ENCODE data around the gene PCSK5.
"Not testable (repeated sequence)": the region's sequence is repeated elsewhere in the genome, so short reads cannot be mapped to it uniquely, and the experiment has no call there.

Gene PCSK5

DNA sequence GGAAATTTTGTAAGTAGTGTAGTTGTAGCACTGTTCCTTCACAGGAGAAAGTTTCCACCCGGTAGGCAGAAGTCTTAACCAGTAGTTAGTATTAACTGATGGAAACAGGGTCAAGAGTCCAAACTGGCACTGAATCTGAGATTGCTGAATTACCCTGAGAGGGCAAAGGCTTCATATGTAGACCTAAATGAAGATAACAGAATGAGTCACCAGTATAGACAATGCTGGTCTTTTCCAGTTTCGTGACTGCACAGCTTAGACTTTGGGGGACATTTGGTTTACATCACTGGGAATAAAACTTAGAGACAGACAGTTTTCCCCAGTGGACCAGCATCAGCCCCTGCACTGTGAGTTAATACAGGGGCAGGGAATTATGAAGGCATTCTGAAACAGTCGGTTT, 60.5 kb downstream of the PCSK5 start:
- no peak for DNase-seq
- intact Hi-C loops (cut with DNase I) = no loop called here

DNA sequence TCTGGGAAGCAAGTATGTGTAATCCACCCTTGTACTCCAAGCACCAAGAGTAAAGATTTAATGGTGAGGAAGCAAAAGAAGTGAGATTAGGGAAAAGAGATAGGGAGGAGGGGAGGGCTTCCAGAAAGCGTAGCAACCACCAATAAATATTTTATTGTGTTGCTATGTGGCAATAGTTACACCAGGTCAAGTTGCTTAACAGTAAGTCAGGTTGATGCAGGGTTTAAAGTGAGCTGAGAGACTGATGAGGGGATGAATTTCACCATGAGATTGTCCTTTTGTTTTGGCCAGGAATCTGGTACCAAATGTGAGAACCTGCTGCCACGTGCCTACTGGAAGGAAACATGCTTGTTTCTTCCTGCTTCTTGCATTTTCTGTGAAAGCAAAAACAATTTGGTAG, 62.7 kb downstream of the PCSK5 start:
- intact Hi-C loops (cut with DNase I) = no loop called here
- DNase-seq = no peak

DNA sequence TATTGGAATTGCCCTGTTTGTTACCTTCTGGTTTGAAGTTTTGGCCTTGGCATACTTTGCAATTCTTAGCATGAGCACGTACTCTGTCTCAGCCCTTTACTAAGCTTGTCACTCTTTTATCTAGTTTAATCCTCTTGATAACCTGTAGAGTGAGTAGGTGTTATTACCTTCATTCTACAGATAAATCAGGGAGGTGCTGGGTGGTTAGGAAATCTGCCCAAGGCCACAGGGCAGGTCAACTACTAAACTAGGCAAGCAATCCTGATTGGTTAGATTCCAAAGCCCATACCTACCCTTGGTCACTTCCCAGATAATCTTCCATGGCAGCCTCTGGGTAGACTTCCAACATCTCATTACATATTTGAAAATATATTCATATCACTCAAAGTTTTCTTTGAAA, 65.7 kb downstream of the PCSK5 start:
- intact Hi-C loops (cut with DNase I) = no loop called here
- no peak for DNase-seq

DNA sequence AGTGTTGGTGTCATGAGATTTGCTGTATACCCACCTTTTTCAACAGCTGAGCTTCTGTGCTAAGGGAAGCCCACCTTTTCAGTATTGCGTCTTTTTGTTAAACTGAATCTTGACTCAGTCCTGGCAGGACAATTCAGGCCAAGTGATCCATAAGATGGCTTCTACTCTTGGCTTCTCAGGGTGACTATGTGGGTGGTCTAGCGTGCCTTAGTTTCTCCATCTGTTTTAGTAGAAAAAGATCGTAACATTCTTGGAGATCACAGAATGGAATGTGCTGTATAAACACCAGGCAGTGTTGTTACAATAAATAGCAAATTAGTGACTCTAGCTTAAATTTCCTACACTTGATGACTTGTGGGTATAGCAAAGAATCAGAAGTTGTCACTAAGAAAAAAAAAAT, 66.6 kb downstream of the PCSK5 start:
- intact Hi-C loops (cut with DNase I) = no loop called here
- no peak for DNase-seq

DNA sequence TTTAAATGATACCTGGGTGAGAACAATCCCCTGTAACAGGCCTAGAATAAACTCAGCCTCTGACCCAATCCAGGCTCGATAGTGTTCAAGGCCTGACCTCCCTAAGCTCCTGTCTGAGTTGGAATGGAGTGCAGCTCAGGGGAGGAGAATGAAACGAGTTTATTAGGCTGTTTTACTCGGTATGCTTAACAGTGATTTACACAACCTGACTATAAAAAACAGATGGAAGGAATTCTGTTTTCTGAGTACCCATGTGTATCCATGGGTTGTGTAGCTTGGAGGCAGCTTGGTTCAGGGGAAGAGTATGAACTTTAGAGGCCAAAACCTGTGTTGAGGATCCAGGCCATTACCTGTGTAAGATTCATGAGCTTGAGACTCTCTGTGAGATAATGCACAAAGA, 67.8 kb downstream of the PCSK5 start:
- intact Hi-C loops (cut with DNase I) = no loop called here
- no peak for DNase-seq

DNA sequence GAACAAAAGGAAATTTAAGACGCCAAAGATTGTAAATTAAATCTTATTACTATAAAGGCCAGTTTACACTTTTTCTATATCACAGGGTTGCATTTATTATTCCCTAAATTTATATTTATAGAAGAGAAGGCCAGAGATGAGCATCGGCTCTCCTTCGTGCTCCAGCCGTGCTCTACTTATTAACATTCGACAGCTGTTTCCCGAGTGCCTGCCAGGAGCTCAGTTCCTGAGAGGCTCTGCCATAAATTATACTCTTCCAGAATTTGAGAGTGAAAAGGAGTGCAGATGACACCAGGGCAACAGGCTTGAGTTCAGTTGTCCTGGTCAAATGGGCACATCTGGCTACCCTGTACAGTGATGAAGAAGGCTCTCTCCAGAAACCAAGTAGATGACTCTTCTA, 70.1 kb downstream of the PCSK5 start:
- intact Hi-C loops (cut with DNase I) = no loop called here
- peak in 21 of 42 donors; percentile 9 to 50 (median 24) for DNase-seq

DNA sequence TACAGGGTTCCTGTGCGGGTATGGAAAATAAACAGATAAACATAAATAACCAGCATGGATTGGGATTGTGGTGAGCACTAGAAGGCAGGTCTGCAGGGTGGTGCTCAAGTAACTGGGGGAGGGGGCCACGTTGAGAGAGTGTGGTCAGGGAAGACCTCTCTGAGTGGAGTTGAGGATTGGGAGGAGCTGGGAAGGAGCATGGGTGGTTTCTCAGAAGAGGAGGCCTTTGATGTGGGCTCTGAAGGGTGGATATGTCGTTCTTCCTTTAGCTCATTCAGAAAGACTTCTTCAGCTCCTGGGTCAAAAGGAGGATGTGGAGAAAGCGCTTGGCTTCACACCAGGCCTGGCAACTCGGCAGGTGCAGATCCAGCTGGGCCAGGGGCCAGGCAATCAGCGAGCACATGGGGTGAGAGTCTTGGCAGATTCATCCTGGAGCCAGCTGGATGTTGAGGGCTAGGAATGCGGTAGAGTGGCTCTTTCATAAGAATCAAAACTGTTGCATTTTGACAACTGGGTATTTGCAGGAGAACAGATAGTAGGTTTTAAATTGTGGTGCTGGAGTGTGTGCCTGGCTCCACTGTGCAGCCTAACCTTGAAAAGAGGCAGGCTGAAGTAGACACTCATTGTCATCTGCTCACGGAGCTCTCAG, 71.7 kb downstream of the PCSK5 start:
- DNase-seq = peak in 33 of 42 donors; percentile 6 to 61 (median 37)
- intact Hi-C loops (cut with DNase I) = no loop called here

DNA sequence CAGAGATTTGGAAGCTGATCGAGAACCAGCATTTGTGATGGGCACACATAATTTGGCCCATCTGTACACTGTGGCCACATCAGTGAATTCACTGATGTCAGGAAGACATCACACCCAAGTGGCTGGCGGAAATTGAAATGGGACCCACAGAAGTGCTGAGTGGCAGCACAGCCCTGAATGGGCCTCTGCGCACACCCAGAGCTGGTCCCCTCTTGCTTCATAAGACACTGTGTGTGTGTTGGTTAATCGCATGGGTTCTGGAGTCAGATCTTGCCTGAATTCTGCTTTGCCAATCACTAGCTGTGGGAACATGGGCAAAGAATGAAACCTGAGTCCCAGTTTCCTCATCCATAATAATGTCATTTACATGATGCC, 72.2 kb downstream of the PCSK5 start:
- DNase-seq = peak in 2 of 42 donors; percentile 7 to 16
- intact Hi-C loops (cut with DNase I) = no loop called here

DNA sequence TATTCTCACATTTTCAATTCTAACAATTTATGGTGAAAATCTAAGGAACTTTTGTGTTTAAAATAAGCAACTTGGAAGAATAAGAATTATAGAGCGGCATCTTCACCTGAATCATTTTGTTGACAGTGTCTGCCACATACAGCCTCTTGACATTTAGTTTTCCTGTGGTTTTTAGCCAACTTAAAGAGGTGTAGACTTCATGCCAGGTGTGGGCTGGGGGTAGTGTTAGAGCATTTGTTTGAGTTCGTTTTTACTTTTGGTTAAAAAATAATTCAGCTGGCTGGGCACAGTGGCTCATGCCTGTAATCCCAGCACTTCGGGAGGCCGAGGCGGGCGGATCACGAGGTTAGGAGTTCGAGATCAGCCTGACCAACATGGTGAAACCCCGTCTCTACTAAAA, 72.8 kb downstream of the PCSK5 start:
- intact Hi-C loops (cut with DNase I) = not testable (repeated sequence)

DNA sequence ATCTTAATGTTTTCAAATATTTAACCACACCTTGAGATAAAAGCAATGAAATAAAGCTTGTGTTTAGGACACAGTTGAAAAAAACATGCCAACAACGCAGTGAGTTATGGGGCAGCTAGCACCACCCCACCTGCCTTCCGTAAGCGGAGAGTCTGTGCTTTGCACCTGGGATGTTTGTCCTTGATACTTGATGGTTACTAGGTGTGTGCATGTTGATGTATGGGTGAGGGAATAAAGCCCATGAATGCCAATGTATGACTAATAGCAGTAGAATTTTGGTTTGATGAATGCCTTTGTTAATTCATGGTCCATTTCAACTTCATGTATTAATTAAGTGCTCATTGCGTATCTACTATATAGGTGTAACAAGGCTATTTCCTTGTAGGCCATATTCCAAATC, 74.0 kb downstream of the PCSK5 start:
- intact Hi-C loops (cut with DNase I) = no loop called here
- no peak for DNase-seq

More for the DNA sequence above, 72.8 kb downstream of the PCSK5 start:
- not testable (repeated sequence) for DNase-seq

DNA sequence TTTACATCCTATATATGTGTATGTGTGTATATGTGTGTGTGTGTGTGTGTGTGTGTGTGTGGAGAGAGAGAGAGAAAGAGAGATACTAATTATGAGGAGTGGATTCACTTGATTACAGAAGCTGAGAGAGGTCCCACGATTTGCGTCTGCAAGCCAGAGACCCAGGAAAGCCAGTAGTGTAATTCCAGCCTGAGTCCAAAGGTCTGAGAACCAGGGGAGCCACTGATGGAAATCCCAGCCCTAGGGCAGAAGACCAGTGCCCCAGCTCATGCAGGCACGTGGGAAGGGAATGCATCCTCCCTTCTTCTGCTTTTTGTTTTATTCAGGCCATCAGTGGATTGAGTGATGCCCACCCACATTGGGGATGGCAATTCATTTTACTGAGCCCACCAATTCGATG, 74.8 kb downstream of the PCSK5 start:
- no peak for DNase-seq
- intact Hi-C loops (cut with DNase I) = no loop called here

DNA sequence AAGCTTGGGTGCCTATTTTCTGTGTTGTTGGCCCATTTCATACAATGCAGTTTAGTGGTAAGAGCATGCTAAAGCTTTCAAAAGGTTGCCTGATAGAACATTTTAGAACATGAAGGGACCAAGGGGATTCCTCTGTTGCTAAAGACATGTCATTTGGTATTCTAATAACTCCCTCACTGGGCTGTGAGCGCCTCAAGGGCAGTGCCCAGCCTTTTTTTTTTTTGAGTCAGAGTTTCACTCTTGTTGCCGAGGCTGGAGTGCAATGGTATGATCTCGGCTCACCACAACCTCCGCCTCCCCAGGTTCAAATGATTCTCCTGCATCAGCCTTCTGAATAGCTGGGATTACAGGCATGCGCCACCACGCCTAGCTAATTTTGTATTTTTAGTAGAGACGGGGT, 77.1 kb downstream of the PCSK5 start:
- DNase-seq = no peak
- intact Hi-C loops (cut with DNase I) = no loop called here

DNA sequence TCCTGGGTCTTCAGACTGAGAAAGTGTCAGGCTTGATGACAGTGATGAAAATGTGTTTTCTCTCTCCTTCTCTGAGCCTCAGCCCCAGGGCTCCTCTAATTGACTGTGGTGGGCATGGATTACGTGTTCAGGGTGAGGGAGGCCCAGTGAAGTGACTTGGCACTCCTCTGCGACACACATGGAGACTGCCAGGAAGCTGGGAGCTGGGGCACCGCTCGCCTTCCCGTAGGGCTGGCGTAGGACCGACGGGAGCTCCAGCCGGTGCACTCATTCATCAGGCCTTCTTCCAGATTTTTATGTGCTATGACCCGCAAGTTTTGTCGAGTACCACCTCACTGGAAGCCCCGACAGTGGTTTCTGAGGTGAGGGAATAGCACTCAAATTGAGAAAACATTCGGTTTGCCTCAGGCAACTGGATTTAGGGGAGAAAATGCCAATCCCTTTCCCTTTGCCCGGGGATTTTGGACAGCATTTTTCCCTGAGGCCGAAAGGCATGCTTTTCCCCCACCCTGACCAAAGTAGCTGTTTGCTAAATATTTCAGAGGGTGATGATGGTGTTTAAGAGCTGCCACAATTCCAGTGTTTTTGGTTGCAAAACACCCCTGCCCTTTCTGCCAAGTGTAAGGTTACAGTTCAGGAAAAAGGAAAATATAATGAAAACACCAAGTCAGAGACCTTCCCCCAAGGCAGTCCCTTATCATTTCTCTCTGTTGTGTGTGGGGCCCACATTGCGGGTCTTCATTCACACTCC, 83.7 kb downstream of the PCSK5 start:
- peak in 8 of 42 donors; percentile 12 to 56 (median 32) for DNase-seq
- intact Hi-C loops (cut with DNase I) = no loop called here

DNA sequence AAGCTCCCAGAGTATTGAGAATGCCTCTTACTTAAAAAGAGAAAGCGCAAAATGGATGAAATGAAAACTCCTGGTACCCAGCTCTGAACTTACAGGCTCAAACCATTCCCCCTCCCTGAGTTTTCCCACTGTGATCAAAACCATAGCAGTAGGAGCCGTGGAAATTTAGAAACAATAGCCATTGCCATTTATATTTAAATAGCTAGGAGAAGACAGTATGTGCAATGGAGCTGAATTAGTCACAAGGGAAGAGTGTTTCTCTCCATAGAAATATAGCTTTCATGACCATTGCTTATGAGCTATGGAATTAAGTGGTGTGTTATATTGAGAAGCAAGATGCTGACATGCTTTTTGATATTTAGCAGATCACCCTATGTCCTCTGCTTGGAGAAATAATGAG, 84.6 kb downstream of the PCSK5 start:
- DNase-seq = no peak
- intact Hi-C loops (cut with DNase I) = no loop called here

DNA sequence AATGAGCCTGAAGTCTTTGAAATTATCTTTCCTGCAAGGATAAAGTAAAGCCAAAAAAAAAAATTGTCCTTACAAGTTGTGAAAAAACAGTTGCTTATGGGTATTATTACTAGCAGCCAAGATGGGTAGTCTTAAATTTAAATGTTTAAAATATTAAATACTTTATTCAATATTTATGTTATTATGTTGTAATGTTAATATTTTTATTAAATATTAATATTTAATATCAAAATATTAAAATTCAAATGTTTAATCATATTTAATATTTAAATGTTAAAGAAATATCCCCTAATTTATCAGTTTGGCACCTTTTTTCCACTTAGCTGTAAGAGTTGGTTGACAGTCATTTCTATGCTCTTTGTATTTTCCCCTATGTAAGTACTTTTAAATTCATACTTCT, 86.1 kb downstream of the PCSK5 start:
- no peak for DNase-seq
- intact Hi-C loops (cut with DNase I) = no loop called here

DNA sequence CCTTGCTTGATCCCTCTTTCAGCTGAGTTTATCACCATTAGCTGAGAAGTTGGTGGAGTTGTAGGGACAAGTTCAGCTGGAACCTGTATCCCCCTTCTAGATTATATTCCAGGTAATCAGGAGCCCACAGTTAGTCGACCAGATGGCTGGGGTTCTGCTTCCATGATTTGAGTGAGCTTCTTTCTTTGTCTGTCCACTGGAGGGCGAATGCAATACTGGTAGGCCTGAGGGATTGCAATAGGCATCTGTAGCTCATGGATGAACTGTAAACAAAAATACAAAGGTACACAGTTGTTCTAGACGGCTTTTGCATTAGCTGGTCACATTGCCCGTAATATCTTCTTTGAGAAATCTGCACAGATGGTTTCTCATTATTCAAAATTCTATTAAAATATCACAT, 88.9 kb downstream of the PCSK5 start:
- no peak for DNase-seq
- intact Hi-C loops (cut with DNase I) = no loop called here

DNA sequence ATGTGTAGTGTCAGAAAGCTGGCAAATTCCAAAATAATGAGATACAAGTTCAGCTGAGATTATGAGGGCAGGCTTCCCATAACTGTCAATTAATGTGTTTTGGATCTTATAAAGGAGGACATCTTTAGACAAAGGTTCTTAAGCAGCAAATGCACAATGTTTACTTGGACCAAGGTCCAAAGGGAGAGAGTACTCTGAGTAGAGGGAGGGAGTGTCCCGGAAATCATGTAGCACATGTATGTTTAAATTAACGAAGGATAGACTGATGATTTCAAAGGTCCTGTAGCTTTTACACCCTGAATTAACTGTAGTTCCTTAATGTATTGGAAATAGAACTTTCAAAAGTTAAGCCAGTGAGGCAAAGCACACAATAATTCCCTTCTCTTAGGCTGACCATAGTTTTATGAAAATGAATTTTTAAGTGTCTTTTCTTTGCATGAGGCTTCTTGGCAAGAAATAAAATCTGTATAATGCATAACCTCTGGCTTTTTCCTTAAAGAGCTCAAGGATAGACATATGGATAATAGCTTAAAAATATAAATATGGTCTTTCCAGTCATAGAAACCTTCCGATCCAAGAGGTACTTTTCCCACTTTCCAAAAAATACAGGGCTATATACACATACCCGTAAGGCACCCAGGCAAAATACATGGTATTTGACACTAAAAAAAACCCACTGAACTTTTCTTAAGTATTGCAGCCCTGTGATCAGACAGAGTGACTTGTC, 93.0 kb downstream of the PCSK5 start:
- DNase-seq = no peak
- intact Hi-C loops (cut with DNase I) = no loop called here

DNA sequence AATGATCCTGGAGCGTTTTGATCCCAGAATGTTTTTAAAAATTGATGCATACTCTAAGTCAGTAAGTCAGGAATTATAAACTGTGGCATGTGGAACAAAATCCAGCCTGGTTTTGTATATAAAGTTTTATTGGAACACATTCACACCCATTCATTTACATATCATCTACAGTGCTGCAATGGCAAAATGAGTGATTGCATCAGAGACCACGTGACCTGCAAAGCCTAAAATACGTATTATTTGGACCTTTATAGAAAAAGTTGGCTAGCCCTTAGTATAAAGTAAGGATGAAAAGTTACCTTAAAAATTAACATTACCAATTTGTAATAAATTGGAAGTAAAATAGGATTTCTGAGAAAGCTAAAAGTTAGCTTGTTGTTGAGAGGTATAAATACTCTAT, 95.0 kb downstream of the PCSK5 start:
- no peak for DNase-seq
- intact Hi-C loops (cut with DNase I) = no loop called here

DNA sequence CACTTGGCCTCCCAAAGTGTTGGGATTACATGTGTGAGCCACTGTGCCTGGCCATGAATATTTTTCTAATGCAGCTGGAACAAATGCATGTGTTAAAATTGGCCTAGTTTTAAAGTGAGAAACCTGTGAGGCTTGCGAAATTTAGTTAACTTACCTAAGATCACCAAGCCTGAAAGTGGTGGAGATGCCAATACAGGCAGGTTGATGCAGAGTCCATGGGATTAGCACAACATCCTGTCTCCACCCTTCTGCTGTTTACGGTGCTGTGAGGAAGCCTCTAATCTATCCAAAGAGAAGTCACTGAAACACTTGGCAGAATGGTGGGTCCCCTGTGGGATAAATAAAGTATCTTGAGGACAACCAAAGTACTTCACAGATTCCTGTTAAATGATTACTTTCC, 98.2 kb downstream of the PCSK5 start:
- DNase-seq = no peak
- intact Hi-C loops (cut with DNase I) = no loop called here

DNA sequence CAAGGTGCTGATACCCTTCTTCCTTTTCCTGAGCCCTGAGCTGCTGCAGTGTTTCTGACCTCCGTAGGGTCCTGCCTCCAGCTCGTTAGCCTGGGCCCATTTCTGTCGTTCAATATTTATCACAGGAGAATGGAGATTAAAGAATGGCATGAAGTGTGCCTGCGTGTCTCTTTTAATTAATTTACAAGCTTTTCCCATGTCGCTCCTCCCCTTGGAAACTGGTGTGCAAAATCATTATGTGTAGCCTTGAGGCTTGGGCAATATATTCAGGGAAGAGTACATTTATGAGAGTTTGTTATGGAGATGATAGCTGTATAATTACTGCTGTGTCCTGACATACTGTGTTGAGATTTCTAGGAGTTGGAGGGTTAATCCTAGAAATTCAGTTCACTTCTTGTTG, 99.7 kb downstream of the PCSK5 start:
- intact Hi-C loops (cut with DNase I) = no loop called here
- DNase-seq = no peak

All from head of caudate nucleus (tissue), 42 donors.